Loucy (cell line): Measurements from ENCODE around the gene CCNJL.

ENCODE experiments used
- H2AFZ ChIP-seq: fragments of 200-600 bp; sonication (generic); 2 replicates; pipeline ENCODE4 v1.6.0; 2016; ENCODE audit warnings: antibody characterized with exemption, mild to moderate bottlenecking, low read length, moderate library complexity
- H3F3A ChIP-seq: fragments of 200-600 bp; 2 replicates; pipeline ENCODE4 v1.6.0; 2016; ENCODE audit warnings: antibody characterized with exemption, low read depth, mild to moderate bottlenecking
- H3K27me3 ChIP-seq: fragments of 200-600 bp; sonication (generic); 2 replicates; pipeline ENCODE4 v1.6.1; 2014; ENCODE audit warnings: low read length, mild to moderate bottlenecking; ENCODE audit not compliant: insufficient read depth, poor library complexity, severe bottlenecking
- H3K36me3 ChIP-seq: fragments of 200-600 bp; sonication (generic); 2 replicates; pipeline ENCODE4 v1.6.1; 2016; ENCODE audit warnings: low read length; ENCODE audit not compliant: insufficient read depth
- H3K4me1 ChIP-seq: fragments of 200-600 bp; sonication (generic); 2 replicates; pipeline ENCODE4 v1.5.1; 2014; ENCODE audit warnings: low read length, mild to moderate bottlenecking; ENCODE audit not compliant: insufficient read depth, poor library complexity, severe bottlenecking
- H3K4me2 ChIP-seq: fragments of 200-600 bp; sonication (generic); 2 replicates; pipeline ENCODE4 v1.6.0; 2014; ENCODE audit warnings: antibody characterized with exemption, low read length, low read depth, mild to moderate bottlenecking; ENCODE audit not compliant: poor library complexity, severe bottlenecking
- H3K4me3 ChIP-seq: fragments of 200-600 bp; sonication (generic); 2 replicates; pipeline ENCODE4 v1.5.1; 2014; ENCODE audit warnings: low read length, mild to moderate bottlenecking, mixed read lengths; ENCODE audit not compliant: poor library complexity, severe bottlenecking
- H3K79me2 ChIP-seq: fragments of 200-600 bp; sonication (generic); 2 replicates; pipeline ENCODE4 v1.6.1; 2014; ENCODE audit warnings: low read length; ENCODE audit not compliant: insufficient read depth
- H3K9ac ChIP-seq: fragments of 200-600 bp; sonication (generic); 2 replicates; pipeline ENCODE4 v1.6.0; 2014; ENCODE audit warnings: mild to moderate bottlenecking, low read depth, low read length, moderate library complexity; ENCODE audit not compliant: poor library complexity, severe bottlenecking
- H3K9me2 ChIP-seq: fragments of 200-600 bp; sonication (generic); replicated peaks from 2 replicates; pipeline ENCODE4 v1.6.1; 2016; ENCODE audit warnings: low read depth, low read length, mixed read lengths
- H3K9me3 ChIP-seq: fragments of 200-600 bp; sonication (generic); 2 replicates; pipeline ENCODE4 v1.6.1; 2014; ENCODE audit warnings: mild to moderate bottlenecking, antibody characterized with exemption, low read length, low read depth; ENCODE audit not compliant: insufficient read depth
- H4K20me1 ChIP-seq: fragments of 200-600 bp; sonication (generic); 2 replicates; pipeline ENCODE4 v1.6.0; 2014; ENCODE audit warnings: antibody characterized with exemption, low read length, mild to moderate bottlenecking; ENCODE audit not compliant: insufficient read depth, poor library complexity, severe bottlenecking
- CTCF ChIP-seq: fragments of 200-600 bp; sonication (generic); conservative IDR thresholded peaks from 2 replicates; pipeline ENCODE4 v1.5.1; 2014; ENCODE audit warnings: mild to moderate bottlenecking, antibody characterized with exemption, low read length
- EZH2phosphoT487 ChIP-seq: fragments of 200-600 bp; IDR thresholded peaks from 2 replicates; pipeline ENCODE4 v1.6.1; 2018; ENCODE audit warnings: antibody characterized with exemption, mild to moderate bottlenecking, moderate library complexity, borderline replicate concordance

CCNJL gene

DNA sequence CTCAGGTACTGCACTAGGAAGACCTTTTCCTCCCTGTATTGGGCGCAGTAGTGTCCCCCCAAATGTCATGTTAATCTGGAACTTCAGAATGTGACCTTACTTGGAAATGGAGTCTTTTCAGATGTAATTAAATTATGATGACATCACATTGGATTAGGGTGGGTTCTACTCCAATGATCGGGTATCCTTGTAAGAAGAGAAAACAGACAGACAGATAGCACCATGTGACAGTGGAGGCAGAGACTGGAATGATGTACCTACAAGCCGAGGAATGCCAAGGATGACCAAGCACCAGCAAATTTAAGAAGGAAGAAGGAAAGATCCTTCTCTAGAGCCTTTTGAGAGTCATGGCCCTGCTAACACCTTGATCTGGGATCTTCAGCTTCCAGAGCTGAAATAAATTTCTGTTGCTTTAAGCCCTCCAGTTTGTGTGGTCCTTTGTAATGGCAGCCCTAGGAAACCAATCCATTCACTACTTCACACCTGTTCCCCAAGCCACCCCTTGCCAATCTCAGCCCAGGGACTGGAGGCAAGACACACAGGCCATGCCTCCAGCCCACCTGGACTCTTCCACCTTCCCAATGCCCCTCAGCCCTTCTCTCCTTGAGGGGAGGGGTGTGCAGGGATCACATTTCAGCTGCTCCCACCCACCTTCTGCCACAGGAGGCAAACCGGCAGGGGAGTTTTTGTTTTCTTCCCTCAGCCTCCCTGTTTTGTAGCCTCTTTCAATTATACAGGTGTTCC, 1.6 kb downstream of the CCNJL start:
- Histone ChIP-seq H3K9ac (peak overlapping the region; percentile 70), H3K4me2 (peak overlapping the region; percentile 89), H3K79me2 (peaks cover 67% of the 10 kb centered on the region), H3K27me3 (no peaks in the 10 kb centered on the region), H3K4me1 (peaks cover 25% of the 10 kb centered on the region), H3K9me3 (no peaks in the 10 kb centered on the region), H4K20me1 (peaks cover 6% of the 10 kb centered on the region), H2AFZ (no peak overlapping the region), H3K4me3 (peak overlapping the region; percentile 81), H3K36me3 (no peaks in the 10 kb centered on the region), H3F3A (no peaks in the 10 kb centered on the region; the same call in 1 of the 2 replicates), H3K9me2 (no peaks in the 10 kb centered on the region)
- TF ChIP-seq EZH2phosphoT487 (no peak), CTCF (no peak)

GRCh38 chr5:160310140-160310539, 2.2 kb downstream of the CCNJL start:
- no peaks in the 10 kb centered on the region for H3K27me3 ChIP-seq
- H3K4me2 ChIP-seq: peak overlapping the region; percentile 89
- no peaks in the 10 kb centered on the region; the same call in 1 of the 2 replicates for H3F3A ChIP-seq
- TF ChIP-seq CTCF (no peak), EZH2phosphoT487 (no peak)
- peaks cover 23% of the 10 kb centered on the region for H3K4me1 ChIP-seq
- H3K79me2 ChIP-seq: peaks cover 73% of the 10 kb centered on the region
- no peak overlapping the region for H2AFZ ChIP-seq
- H3K36me3 ChIP-seq: no peaks in the 10 kb centered on the region
- H3K4me3 ChIP-seq: peak overlapping the region; percentile 81
- peak overlapping the region; percentile 70 for H3K9ac ChIP-seq
- no peaks in the 10 kb centered on the region for H3K9me3 ChIP-seq
- H4K20me1 ChIP-seq: peaks cover 6% of the 10 kb centered on the region
- H3K9me2 ChIP-seq: no peaks in the 10 kb centered on the region

DNA sequence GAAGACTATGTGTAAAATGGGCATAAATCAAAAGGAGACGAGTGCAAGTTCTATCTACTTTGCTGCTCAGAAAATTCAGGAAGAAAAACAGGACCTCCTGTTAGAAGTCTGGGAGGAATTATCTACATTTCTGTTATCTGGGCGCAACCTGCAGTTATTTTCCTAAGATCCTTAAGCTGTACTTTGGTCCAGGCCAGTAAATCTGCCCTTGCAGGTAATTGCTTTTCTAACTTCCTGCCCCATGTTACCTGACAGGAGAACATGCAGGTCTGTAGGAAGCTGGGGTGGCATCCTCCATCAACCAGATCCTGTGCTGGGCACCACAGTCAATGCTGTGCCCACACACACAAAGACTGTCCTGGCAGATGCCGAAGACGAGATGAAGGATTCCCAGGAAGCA, 5.7 kb downstream of the CCNJL start:
- H3K9me3 ChIP-seq: no peaks in the 10 kb centered on the region
- no peak overlapping the region for H2AFZ ChIP-seq
- peak overlapping the region; percentile 44 for H3K4me2 ChIP-seq
- no peak overlapping the region for H3K4me3 ChIP-seq
- no peaks in the 10 kb centered on the region for H3K9me2 ChIP-seq
- peaks cover 6% of the 10 kb centered on the region for H4K20me1 ChIP-seq
- no peak overlapping the region for H3K9ac ChIP-seq
- H3K36me3 ChIP-seq: no peaks in the 10 kb centered on the region
- no peaks in the 10 kb centered on the region for H3F3A ChIP-seq
- peaks cover 23% of the 10 kb centered on the region for H3K4me1 ChIP-seq
- H3K79me2 ChIP-seq: peaks cover 71% of the 10 kb centered on the region
- TF ChIP-seq CTCF (no peak), EZH2phosphoT487 (no peak)
- no peaks in the 10 kb centered on the region for H3K27me3 ChIP-seq
